DMS 273 (cell line): ENCODE results near the gene TCTN3.
"Not testable (repeated sequence)": the region's sequence is repeated elsewhere in the genome, so short reads cannot be mapped to it uniquely, and the experiment has no call there.

Source experiments
- DNase-seq: peaks from one replicate; lab custom pipeline; 2025; ENCODE audit not compliant: unreplicated experiment; lab: John Stamatoyannopoulos, UW

TCTN3 gene

DNA sequence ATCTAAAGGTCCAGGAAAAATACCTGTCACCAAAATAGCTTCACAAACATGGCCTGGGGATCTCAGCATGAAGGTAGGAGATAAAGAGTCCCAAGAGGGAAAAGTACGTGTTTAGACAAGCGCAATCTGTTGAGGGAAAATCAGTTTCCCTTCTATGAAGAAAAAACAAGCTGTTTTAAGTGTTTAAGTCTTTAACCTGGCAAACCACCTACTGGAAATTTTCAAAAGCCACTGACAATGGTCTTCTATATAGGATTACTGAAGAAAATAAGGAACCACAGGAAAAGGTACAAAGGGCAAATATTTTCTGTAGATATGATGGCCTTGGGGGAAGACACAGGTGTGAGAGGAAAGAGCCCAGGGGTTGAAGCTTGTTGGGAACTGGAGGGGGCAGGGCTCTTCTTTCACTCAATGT lies 58.4 kb downstream of the TCTN3 start:
- DNase-seq: no peak

DNA sequence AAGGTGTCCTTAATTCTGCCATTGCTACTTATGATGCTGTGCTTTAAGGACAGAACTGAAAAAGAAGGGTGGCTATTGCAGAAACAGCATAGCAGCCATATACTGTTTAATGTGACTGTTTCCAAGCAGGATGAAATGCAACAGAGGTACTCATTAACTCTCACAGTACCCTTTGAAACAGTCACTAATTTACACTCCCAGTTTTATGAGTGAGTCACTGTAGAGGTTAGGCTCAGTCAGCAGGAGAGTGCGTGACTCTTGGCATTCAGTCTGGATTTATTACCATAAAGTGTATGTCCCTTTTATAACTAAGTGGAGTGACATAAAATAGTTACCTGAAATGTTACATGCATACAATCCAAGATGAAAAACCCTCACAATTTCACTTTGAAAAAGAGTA lies 64.9 kb downstream of the TCTN3 start:
- DNase-seq: no peak

DNA sequence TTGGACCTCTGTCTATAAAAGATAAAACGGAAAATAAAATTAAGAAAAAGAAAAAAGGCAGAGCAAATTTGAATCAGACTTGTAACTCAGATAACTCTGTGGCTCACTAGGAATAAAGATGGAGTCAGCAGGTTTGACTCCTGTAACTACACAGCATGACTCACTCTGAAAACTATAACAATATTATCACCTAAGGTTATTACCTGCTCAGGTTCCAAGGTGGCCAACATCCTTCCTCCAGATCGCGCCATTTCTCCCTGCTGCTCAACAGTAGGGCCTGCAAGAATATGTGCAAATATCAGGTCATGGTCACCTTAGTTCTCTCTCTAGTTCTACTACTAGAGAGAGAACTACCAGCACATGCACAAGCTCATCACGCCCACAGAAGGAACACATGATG lies 67.2 kb downstream of the TCTN3 start:
- no peak for DNase-seq

DNA sequence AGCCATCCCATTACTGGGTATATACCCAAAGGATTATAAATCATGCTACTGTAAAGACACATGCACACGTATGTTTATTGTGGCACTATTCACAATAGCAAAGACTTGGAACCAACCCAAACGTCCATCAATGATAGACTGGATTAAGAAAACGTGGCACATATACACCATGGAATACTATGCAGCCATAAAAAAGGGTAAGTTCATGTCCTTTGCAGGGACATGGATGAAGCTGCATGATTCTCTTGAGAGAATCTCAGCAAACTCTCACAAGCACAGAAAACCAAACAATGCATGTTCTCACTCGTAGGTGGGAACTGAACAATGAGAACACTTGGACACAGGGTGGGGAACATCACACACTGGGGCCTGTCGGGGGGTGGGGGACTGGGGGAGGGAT lies 73.3 kb downstream of the TCTN3 start:
- DNase-seq: not testable (repeated sequence)

DNA sequence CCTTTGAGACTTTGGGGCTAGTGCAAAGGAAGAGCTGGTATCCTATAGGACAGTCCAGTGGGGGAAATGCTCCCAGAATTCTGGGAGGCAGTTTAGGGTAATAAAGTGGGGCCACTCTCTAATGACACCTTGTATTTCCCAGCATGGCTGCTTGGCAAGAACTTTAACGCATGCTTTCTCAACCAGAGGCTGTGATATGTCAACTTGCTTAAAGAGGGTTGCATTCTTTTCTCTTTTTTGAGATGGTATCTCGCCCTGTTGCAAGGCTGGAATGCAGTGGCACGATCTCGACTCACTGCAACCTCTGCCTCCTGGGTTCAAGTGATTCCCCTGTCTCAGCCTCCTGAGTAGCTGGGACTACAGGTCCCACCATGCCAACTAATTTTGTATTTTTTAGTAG lies 75.6 kb downstream of the TCTN3 start:
- DNase-seq: no peak

DNA sequence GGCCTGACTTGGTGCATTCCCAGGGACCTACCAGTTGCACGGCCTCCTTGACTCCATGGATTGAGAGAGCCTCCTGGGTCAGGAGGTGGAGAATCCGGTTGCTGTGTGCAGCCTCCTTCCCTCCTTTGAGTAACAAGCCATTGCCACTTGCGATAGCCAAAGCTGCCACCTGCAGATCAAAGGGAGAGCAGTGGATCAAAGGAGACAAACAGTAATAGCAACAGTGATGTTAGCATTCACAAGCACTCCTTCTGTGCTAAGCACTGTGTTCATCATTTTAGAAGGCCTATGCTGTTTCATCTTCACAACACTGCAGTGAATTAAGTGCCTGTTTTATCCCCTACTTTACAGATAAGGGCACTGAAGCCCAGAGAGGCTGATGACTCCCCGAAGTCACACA lies 77.3 kb downstream of the TCTN3 start:
- no peak for DNase-seq
